HG03039 (cell line): ENCODE measurements around the gene RPL3.

Experiments
- ATAC-seq: cut with Tn5 transposase; IDR thresholded peaks from one replicate; pipeline ENCODE4 v1.9.1; 2021; ENCODE audit warnings: mild to moderate bottlenecking, moderate library complexity; ENCODE audit not compliant: unreplicated experiment

Gene RPL3

DNA sequence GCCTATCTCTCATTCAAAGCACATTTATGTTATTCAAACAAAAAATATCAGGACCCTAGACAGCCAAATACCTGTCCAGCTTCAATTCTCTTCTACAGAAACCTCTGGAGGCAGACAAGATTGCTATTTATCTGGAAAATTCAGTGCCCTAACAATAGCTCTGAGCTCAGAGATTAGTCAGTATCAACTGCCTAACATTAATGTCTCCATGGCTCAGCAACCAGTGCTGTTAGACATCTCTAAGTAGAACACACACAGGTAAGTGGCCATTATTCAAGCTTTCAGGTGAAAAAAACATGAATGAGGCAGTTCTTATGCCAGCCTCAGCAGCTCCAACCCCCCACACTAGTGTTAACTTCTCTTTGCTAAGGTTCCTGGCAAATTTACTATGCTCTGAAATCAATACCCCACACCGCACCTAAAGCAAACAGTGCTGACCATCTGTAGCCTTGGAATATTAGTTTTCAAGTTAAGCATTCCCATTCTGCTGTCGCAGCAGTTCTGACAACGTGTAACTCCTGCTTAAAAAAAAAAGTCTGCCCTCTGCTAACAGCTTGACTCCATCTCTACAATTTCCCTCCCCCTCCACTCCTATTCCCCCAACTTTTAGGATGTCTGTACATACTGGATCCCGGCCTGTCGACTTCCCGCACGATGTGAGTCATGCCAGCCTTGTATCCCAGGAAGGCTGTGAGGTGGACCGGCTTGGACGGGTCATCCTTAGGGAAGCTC lies 1.5 kb downstream of the RPL3 start:
- ATAC-seq: no peak

GRCh38 chr22:39317084-39317774 lies 2.2 kb downstream of the RPL3 start:
- no peak for ATAC-seq

- ATAC-seq: no peak
Observed at GRCh38 chr22:39316440-39317083, 2.9 kb downstream of the RPL3 start.

GRCh38 chr22:39315389-39315788 lies 4.0 kb downstream of the RPL3 start:
- ATAC-seq: no peak

GRCh38 chr22:39314251-39314971 lies 5.0 kb downstream of the RPL3 start:
- ATAC-seq: no peak

DNA sequence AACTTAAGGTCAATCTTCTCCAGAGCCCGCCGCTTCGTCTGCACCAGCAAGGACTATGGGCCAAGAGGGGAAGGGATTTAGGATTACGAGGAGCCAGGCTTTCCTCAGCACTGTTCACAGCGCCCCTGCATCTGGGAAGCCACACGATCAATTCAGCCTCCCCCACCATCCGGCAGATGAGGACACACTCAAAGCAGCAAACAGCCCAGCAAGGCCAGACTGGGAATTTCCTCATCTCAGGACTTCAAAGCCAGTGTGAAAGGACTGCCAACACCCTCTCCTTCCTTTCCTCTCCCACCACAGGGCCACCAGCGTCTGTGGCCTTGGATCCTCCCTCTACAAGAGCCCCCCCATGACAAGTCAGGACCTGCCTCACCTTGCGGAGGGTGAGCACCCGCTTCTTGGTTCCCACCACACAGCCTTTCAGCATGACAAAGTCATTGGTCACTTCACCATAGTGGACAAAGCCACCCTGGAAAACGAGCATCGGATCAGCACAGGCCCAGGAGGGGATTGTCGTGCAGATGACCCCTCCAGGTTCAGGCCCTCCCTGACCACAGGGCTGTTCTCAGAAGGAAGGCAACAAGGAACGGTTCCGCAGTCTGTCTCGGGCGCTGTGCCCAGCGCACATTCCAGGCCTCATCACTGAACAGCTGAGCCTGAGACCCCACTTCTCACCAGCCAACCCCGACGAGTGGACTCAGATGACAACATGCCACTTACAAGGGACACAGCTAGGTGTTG lies 6.0 kb downstream of the RPL3 start:
- no peak for ATAC-seq

- no peak for ATAC-seq
Observed at GRCh38 chr22:39312410-39312809, 7.0 kb downstream of the RPL3 start.

DNA sequence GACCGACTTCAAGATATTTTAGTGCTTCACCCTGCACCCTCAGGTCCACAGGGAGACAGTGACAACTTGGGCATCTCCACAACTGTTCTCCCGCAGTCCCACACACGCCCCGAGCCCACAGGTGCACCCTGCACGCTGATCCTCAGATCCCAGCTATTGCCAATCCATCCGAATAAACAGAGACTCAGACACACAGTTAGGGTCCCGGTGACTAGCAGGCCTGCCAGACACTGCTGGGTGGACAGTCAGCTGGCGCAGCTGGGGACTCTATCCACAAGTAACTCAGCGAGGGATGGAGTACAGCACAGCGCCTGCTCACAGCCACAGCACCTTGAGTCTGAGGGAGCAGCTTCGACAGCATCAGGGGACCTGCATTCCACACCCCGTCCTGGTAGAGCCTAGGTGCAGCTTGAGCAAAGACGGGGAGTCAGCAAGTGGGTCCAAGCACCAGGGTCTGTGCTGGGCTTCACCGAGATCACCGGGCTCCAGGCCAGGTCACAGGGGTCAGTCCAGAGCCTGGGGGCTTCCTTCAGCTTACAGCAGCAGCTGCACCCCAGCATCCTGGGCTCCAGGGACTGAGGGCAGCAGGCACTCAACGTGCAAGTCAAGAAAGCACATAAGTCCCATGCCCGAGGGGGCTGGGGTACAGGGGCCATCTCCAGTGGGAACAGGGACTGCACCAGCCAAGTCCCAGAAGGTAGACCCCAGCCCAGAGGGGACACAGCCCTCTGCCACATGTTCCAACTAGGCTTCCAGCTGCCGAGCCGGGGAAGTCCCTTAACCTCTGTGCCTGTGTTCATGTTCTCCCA lies 7.6 kb downstream of the RPL3 start:
- ATAC-seq: no peak

- ATAC-seq: no peak
Observed at GRCh38 chr22:39309881-39310714, 9.3 kb downstream of the RPL3 start.

GRCh38 chr22:39309364-39309861 lies 10.0 kb downstream of the RPL3 start:
- ATAC-seq: no peak

DNA sequence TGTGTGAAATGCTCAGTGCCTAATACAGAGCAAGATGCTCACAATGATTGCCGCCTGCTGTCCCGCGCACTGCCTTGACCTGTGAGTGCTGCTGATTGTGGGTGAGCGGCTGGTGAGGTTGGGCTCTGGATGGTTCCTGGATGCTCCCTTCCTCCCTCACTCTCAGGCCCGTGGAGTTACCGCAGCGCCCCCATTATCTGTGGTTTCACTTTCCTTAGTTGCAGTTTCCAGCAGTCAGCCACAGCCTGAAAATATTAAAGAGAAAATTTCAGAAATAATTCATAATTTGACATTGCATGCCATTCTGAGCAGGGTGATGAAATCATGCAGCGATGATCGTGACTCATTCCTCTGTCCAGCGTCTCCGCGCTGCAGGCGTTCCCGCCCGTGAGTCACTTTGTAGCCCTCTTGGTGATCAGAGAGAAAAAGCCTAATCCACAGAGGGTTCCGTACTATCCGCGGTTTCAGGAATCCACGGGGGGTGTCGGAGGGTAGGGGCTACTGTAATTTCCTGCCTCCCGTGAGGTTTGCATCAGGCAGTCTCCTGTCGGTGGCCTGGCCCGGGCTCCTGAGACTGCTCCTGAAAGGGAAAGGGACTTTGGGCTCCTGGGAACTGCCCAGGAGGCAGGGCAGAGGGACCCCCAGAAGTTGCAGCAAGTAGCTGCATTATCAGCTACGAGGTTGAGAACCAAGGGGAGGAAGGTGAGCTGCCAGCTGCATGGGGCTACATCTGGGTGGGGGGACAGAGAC lies 10.6 kb downstream of the RPL3 start:
- ATAC-seq: no peak

- ATAC-seq: no peak
Observed at GRCh38 chr22:39306456-39307361, 12.7 kb downstream of the RPL3 start.

- ATAC-seq: no peak
Observed at GRCh38 chr22:39303892-39304671, 15.3 kb downstream of the RPL3 start.

- no peak for ATAC-seq
Observed at GRCh38 chr22:39303358-39303757, 16.1 kb downstream of the RPL3 start.

GRCh38 chr22:39302431-39302960 lies 16.9 kb downstream of the RPL3 start:
- ATAC-seq: no peak

GRCh38 chr22:39301926-39302325 lies 17.5 kb downstream of the RPL3 start:
- ATAC-seq: no peak
